HepG2 (cell line): Measurements from ENCODE around the gene ZSCAN1. TPM values are rescaled to one million over a fixed set of nuclear protein-coding genes. Genes with fewer than 3 reads are reported as not detected.

ENCODE experiments used
- MED13 ChIP-seq: sonication (generic); formaldehyde crosslinking; IDR thresholded peaks from 2 replicates; pipeline ENCODE4 v1.5.0; 2020; ENCODE audit warnings: missing genetic modification reagents
- MYC ChIP-seq: sonication (generic); formaldehyde crosslinking; IDR thresholded peaks from 2 replicates; pipeline ENCODE4 v1.9.0; 2021; ENCODE audit warnings: missing genetic modification reagents, borderline replicate concordance
- NCOA1 ChIP-seq: sonication (generic); formaldehyde crosslinking; IDR thresholded peaks from 2 replicates; pipeline ENCODE4 v1.9.0; 2021; ENCODE audit warnings: missing genetic modification reagents
- ONECUT2 ChIP-seq: sonication (generic); formaldehyde crosslinking; IDR thresholded peaks from 2 replicates; pipeline ENCODE4 v1.4.0; 2020; ENCODE audit warnings: missing genetic modification reagents
- PAX8 ChIP-seq: sonication (generic); formaldehyde crosslinking; IDR thresholded peaks from 2 replicates; pipeline ENCODE4 v1.8.0; 2022; ENCODE audit warnings: mild to moderate bottlenecking, missing genetic modification reagents, borderline replicate concordance
- PHB2 ChIP-seq: fragments of 450-650 bp; IDR thresholded peaks from 2 replicates; pipeline ENCODE4 v1.6.1; 2018; ENCODE audit not compliant: partially characterized antibody
- PPARG ChIP-seq: conservative IDR thresholded peaks from 2 replicates; pipeline ENCODE4 v1.6.1; 2016; ENCODE audit warnings: missing biosample characterization, missing genetic modification reagents
- REPIN1 ChIP-seq: sonication (generic); formaldehyde crosslinking; IDR thresholded peaks from 2 replicates; pipeline ENCODE4 v1.8.0; 2022; ENCODE audit warnings: missing genetic modification reagents, low read depth, mild to moderate bottlenecking, borderline replicate concordance
- SIX4 ChIP-seq: sonication (generic); formaldehyde crosslinking; IDR thresholded peaks from 2 replicates; pipeline ENCODE4 v1.4.0; 2020; ENCODE audit warnings: missing genetic modification reagents
- SMARCE1 ChIP-seq: fragments of 450-650 bp; IDR thresholded peaks from 2 replicates; pipeline ENCODE4 v1.6.1; 2017; ENCODE audit warnings: borderline replicate concordance
- SOX5 ChIP-seq: IDR thresholded peaks from 2 replicates; pipeline ENCODE4 v1.6.1; 2016; ENCODE audit warnings: borderline replicate concordance
- SSRP1 ChIP-seq: IDR thresholded peaks from 2 replicates; pipeline ENCODE4 v1.6.1; 2016; ENCODE audit warnings: control low read depth
- TFE3 ChIP-seq: IDR thresholded peaks from 2 replicates; pipeline ENCODE4 v1.6.1; 2016
- TIGD3 ChIP-seq: sonication (generic); formaldehyde crosslinking; IDR thresholded peaks from 2 replicates; pipeline ENCODE4 v1.5.1; 2020; ENCODE audit warnings: mild to moderate bottlenecking, missing genetic modification reagents, borderline replicate concordance
- TOPORS ChIP-seq: sonication (generic); formaldehyde crosslinking; IDR thresholded peaks from 2 replicates; pipeline ENCODE4 v1.8.0; 2023; ENCODE audit warnings: mild to moderate bottlenecking, missing genetic modification reagents
- YEATS4 ChIP-seq: sonication (generic); formaldehyde crosslinking; IDR thresholded peaks from 2 replicates; pipeline ENCODE4 v1.4.0; 2020; ENCODE audit warnings: missing genetic modification reagents, borderline replicate concordance
- ZC3H4 ChIP-seq: sonication (generic); formaldehyde crosslinking; IDR thresholded peaks from 2 replicates; pipeline ENCODE4 v1.4.0; 2020; ENCODE audit warnings: missing genetic modification reagents, borderline replicate concordance
- ZNF3 ChIP-seq: IDR thresholded peaks from 2 replicates; pipeline ENCODE4 v1.7.0; 2017; ENCODE audit warnings: inconsistent platforms
- ZNF350 ChIP-seq: sonication (generic); formaldehyde crosslinking; IDR thresholded peaks from 2 replicates; pipeline ENCODE4 v1.4.0; 2020; ENCODE audit warnings: mild to moderate bottlenecking, low read depth, missing genetic modification reagents, borderline replicate concordance
- ZNF354B ChIP-seq: sonication (generic); formaldehyde crosslinking; IDR thresholded peaks from 2 replicates; pipeline ENCODE4 v1.8.0; 2022; ENCODE audit warnings: mild to moderate bottlenecking, missing genetic modification reagents
- ZNF441 ChIP-seq: sonication (generic); formaldehyde crosslinking; IDR thresholded peaks from 2 replicates; pipeline ENCODE4 v1.7.0; 2021; ENCODE audit warnings: missing genetic modification reagents, borderline replicate concordance
- ZNF556 ChIP-seq: sonication (generic); formaldehyde crosslinking; IDR thresholded peaks from 2 replicates; pipeline ENCODE4 v1.4.0; 2020; ENCODE audit warnings: mild to moderate bottlenecking, missing genetic modification reagents, borderline replicate concordance
- ZNF563 ChIP-seq: sonication (generic); formaldehyde crosslinking; IDR thresholded peaks from 2 replicates; pipeline ENCODE4 v1.8.0; 2022; ENCODE audit warnings: mild to moderate bottlenecking, moderate library complexity, missing genetic modification reagents
- ZNF616 ChIP-seq: sonication (generic); formaldehyde crosslinking; IDR thresholded peaks from 2 replicates; pipeline ENCODE4 v1.5.0; 2020; ENCODE audit warnings: low read depth, mild to moderate bottlenecking, missing genetic modification reagents
- ZNF678 ChIP-seq: sonication (generic); formaldehyde crosslinking; IDR thresholded peaks from 2 replicates; pipeline ENCODE4 v1.4.0; 2020; ENCODE audit warnings: mild to moderate bottlenecking, missing genetic modification reagents
- ZNF883 ChIP-seq: sonication (generic); formaldehyde crosslinking; IDR thresholded peaks from 2 replicates; pipeline ENCODE4 v1.5.1; 2020; ENCODE audit warnings: mild to moderate bottlenecking, missing genetic modification reagents; ENCODE audit errors: not compliant biosample characterization
- polyA plus RNA-seq, 8 experiments: library from polyadenylated mRNA; depleted of rRNA in 3 of 8; stranded (reverse) in 7 of 8; unstranded in 1 of 8; fragments of >200 nt; fragmentation: Illumina TruSeq in 4 of 8; extraction: Trizol in 4 of 8; gene quantifications; 2 replicates each; pipeline versions ENCODE4 v1.2.1 to v1.2.3, GENCODE V29; 2011 to 2016; ENCODE audit warnings: low read depth in 4 of 8, missing spikeins in 1 of 8, mixed read lengths in 1 of 8; ENCODE audit not compliant: insufficient read depth in 1 of 8
- total RNA-seq, 5 experiments: library from RNA; depleted of rRNA; stranded (reverse); fragments of >200 nt; fragmentation: Illumina TruSeq; extraction: Trizol; gene quantifications; 2 replicates each; pipeline ENCODE4 v1.2.3, GENCODE V29; 2016; ENCODE audit warnings: low read depth in 1 of 5
- TF ChIP-seq, protein P1 (sequence below): sonication (generic); formaldehyde crosslinking; IDR thresholded peaks from 2 replicates; pipeline ENCODE4 v1.8.0; 2022; ENCODE audit warnings: missing genetic modification reagents, mild to moderate bottlenecking, borderline replicate concordance

Gene ZSCAN1
- total and polyA plus RNA-seq, 2 of the 13 experiments (the other 11 are each of a cell fraction or from before 2014, with no cell fraction given) = not detected

DNA sequence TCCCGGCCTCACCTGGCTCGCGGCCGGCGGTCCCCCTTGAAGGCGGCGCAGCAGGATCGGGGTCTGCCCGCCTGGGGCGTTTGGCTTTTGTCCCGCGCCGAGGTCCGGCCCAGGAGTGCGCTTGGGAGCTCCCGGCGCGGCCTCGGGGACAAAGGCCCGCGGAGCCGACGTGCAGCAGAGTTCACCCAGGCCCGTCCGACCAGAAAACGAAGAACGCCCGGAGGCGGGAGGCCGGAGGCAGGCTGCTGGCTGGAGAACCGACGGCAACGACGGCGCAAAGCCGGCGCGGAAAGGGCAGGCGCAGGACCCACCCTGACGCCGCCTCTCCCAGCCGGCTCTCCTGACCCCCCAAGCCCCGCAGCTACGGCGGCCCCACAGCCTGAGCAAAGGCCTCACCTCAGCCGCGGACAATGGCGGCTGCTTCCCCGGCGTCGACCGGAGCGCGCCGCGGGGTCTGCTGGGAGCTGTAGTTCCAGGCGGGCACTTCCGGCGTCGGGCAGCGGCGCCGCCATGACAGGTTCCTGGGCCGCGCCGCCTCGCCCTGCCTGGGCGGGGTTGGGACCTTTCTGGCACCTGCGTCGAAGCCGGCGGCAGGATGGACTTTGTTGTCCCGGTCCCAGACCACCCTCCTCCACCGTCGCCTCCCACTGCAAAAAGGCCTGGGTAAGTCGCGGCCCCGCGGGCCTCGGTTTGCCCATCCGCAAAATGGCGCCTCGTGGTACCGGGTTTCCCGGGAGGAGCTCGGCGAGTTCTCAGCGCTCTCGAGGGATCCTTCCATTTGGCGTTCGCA lies 31.2 kb upstream of the ZSCAN1 start, which contains the start of gene ZNF606 (continued):
- TF ChIP-seq PPARG (0 out of 2 replicates have a peak, but pooled peaks have one; percentile 18), ONECUT2 (CRISPR knock-in tag) (0 out of 2 replicates have a peak, but pooled peaks have one; percentile 20), ZNF354B (CRISPR knock-in tag) (no peak), TOPORS (CRISPR knock-in tag) (peak; percentile 83), MED13 (CRISPR knock-in tag) (peak; percentile 73; the same call in 1 of the 2 replicates), PAX8 (CRISPR knock-in tag) (0 out of 2 replicates have a peak, but pooled peaks have one; percentile 50), YEATS4 (CRISPR knock-in tag) (peak; percentile 85; the same call in 1 of the 2 replicates), SIX4 (CRISPR knock-in tag) (0 out of 2 replicates have a peak, but pooled peaks have one; percentile 41), SSRP1 (peak; percentile 30; the same call in 1 of the 2 replicates), ZNF3 (CRISPR knock-in tag) (peak; percentile 15; the same call in 1 of the 2 replicates), ZNF678 (0 out of 2 replicates have a peak, but pooled peaks have one; percentile 65), ZC3H4 (CRISPR knock-in tag) (no peak), NCOA1 (CRISPR knock-in tag) (peak; percentile 80; the same call in 1 of the 2 replicates), TFE3 (CRISPR knock-in tag) (peak; percentile 42; the same call in 1 of the 2 replicates), SMARCE1 (no peak), PHB2 (no peak), ZNF556 (peak; percentile 78; the same call in 1 of the 2 replicates), TIGD3 (CRISPR knock-in tag) (0 out of 2 replicates have a peak, but pooled peaks have one; percentile 70), ZNF883 (CRISPR knock-in tag) (peak; percentile 45), ZNF616 (CRISPR knock-in tag) (0 out of 2 replicates have a peak, but pooled peaks have one; percentile 28), ZNF350 (CRISPR knock-in tag) (peak; percentile 69; the same call in 1 of the 2 replicates), MYC (peak; percentile 79; the same call in 1 of the 2 replicates), SOX5 (CRISPR knock-in tag) (peak; percentile 65), ZNF441 (CRISPR knock-in tag) (peak; percentile 81; the same call in 1 of the 2 replicates), REPIN1 (CRISPR knock-in tag) (peak; percentile 22; the same call in 1 of the 2 replicates), ZNF563 (CRISPR knock-in tag) (peak; percentile 89)
- TF ChIP-seq, protein P1, sequence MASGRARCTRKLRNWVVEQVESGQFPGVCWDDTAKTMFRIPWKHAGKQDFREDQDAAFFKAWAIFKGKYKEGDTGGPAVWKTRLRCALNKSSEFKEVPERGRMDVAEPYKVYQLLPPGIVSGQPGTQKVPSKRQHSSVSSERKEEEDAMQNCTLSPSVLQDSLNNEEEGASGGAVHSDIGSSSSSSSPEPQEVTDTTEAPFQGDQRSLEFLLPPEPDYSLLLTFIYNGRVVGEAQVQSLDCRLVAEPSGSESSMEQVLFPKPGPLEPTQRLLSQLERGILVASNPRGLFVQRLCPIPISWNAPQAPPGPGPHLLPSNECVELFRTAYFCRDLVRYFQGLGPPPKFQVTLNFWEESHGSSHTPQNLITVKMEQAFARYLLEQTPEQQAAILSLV (CRISPR knock-in tag) = peak; percentile 39; the same call in 1 of the 2 replicates
